NCI-H2171 (cell line): ENCODE data around the gene SLC2A6.
A peak's percentile ranks its signal among the peaks of the same experiment; 100 is the strongest.

Source experiments
- DNase-seq: peaks from one replicate; lab custom pipeline; 2025; lab: John Stamatoyannopoulos, UW

SLC2A6 gene

DNA sequence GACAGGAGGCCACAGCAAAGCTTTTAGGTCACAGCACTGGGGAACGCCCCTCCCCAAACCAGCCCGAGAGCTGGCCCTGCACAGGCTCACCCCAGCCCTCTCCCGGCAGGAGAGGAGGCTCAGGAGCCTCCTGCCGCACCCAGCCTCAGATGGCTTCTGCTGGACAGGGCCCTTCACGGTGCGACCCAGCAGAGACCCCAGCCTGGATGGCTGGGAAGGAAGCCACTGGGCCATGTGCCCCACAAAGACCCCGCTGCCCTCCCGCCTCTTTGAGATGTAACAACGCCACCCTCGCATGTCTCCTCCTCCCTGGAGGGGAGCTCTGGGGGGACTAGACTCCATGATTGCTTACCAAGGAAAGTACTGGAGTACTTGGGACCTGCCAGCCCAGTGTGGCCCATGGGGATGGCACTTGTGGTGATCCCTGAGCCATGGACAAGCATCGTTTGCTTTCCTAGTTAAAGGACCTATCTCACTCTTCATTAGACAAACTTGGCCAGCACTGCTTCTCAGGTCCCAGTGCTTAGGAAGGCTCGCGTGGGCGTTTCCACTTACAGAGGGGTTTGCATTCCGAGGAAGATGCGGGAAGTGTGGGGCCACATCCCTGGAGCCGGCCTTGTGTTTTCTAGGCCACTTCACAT, 36.8 kb upstream of the SLC2A6 start:
- no peak for DNase-seq

DNA sequence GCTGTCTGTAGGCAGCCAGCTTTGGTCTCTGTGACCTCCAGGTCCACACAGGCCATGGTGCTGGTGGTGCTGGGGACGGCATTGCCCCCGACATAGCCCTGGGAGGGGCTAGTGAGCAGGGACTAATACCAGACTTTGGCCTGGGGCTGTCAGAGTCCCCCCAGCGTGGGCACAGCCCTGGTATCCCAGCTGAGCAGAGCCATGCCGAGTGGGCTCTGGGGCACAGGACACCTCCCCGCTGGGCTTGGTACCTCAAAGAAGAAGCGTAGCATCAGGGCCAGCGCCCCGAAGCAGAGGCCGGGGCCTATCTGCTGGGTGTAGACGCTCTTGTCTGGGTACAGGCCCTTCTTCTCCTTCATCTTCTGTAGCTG, 36.3 kb upstream of the SLC2A6 start:
- DNase-seq, result no peak

DNA sequence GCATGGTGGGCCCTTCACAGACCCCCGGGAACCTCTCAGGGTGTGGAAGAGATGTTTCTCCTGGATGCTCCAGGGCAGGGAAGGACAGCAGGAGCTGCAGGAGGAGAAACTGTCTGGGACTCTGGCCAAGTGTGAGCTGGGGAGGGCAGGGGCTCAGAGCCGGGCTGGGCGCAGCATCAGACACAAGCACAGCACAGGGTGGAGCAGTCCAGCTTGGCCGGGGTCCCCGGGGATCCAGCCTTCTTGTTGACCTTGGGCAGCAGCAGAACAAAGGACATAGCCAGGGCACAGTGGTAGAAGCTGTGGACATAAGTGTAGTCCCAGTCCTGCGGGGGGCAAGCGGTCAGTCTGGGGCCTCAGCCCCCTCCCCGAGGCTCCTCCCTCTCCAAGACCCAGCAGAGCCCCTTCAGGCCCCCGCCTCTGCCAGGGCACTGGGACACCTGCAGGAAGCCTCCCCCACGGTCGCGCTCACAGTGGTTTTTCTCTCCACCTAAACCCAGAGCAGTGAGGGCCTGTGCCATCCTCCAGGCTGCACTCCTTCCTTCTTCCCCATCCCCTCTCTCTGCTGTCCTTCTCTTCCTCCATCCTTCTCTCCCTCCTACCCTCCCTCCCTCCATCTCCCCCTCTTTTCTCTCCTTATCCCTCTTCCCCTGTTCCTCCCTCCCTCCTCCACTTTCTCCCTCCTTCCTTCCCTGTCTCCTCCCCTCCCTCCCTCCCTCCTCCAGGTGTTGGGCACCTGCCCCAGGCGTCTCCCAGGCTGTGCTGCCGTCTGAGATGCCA, 35.8 kb upstream of the SLC2A6 start:
- DNase-seq, result peak; percentile 61

DNA sequence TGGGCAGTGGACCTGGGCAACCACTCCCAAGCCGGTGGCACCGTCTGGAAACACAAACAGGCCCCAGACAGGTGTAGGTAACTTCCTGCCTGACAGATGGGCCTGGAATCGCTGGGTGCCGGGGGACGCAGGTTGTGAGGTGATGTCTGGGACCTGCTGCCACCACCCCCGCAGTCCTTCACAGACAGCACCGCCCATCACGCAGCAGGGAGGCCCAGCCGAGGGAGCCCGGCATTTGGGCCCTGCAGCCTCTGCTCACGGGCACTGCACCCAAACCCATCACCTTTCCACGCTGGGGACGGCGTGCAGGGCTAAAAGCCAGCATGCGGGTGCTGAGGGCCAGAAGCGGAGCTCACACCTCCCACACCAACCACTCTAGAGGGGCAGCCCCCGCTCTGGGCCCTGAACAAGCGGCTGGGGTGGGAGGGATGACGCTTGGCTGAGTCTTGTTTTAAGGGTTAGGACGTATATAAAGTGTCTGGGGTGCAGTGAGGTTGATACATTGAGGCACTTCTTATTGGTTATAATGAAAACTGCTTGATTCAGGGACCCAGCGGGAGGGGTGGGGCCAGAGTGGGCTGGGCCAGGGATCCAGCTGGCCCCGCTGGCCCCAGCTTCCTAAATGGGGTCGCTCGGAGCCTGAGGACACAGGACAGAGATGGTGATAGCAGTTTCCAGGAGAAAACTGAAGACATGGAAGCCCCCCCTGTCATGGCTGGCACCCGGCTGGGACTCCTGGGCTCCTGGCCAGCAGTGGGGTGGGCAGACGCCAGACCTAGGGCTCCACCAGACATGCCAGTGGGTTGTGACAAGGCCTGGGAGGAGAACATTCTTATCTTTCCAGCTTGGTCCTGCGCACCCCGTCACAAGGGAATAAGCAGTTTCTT, 34.6 kb upstream of the SLC2A6 start:
- DNase-seq, result peak; percentile 76

DNA sequence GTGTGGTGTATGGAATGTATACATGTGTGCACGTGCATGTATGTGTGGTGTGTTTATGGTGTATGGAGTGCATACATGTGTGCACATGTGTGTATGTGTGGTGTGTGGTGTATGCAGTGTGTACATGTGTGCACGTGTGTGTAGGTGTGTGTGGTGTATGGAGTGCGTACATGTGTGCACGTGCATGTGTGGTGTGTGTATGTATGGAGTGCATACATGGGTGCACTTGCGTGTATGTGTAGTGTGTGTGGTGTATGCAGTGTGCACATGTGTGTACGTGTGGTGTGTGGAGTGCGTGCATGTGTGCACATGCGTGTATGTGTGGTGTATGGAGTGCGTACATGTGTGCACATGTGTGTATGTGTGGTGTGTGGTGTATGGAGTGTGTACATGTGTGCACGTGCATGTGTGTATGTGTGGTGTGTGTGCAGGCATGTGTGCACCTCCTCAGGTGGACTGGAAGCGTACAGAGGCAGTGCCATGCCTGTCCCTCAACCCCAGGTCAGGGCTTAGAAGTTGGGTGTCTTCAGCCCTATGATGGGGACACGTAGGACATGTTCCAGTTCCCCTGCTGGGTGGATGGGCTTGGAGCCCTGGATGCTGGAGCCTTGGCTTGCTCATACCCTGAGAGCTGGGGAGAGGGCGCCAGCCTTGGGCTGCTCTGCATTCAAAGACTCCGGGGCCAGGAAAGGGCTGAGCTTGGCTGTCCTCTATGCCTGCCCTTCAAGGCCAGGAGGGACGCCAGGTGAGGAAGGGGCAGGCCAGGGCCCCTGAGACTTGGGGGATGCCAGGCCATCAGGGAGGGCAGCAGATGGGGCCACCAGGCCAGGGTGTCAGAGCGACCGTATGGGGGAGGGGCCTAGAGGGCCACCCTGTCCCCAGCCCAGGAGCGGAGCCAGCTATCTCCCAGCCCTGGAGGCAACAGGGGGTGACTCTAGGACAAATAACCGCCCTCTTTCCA, 33.6 kb upstream of the SLC2A6 start:
- DNase-seq, result no peak

DNA sequence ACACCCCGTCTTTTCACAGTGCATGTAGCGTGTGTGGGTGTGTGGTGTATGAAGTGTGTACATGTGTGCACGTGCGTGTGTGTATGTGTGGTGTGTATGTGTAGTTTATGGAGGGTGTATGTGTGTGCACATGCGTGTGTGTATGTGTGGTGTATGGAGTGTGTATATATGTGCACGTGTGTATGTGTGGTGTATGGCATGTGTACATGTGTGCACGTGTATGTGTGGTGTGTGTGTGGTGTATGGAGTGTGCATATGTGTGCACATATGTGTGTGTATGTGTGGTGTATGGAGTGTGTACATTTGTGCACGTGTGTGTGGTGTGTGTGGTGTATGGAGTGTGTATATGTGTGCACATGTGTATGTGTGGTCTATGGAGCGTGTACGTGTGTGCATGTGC, 32.7 kb upstream of the SLC2A6 start:
- DNase-seq, result no peak

DNA sequence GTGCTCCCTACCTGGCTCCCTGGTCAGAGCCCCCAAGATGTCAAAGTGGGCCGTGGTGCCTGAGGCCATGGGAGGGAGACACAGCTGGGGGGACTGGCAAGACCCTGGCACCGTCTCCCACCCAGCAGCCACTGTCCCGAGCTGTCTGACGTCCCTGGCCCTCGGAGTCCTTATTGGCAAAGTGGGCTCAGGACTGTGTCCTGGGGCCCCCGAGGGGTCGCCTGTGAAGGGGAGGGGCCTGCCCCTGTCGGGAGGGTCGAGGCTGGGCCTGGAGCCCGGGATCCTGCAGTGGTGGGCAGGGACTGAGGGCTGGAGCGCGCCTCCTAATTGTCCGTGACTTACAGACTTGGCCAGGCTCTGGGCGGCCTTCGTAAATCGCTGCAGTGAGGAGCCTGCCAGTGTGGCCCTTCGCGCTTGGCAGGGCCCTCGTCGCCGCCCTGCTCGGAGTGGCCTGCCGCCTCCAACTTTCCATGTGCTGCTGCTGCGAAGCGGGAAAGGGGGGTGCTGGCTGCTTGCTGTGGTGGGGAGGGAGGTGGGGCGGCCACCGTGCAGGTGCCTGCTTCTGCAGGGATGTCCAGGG, 32.1 kb upstream of the SLC2A6 start:
- DNase-seq, result no peak

DNA sequence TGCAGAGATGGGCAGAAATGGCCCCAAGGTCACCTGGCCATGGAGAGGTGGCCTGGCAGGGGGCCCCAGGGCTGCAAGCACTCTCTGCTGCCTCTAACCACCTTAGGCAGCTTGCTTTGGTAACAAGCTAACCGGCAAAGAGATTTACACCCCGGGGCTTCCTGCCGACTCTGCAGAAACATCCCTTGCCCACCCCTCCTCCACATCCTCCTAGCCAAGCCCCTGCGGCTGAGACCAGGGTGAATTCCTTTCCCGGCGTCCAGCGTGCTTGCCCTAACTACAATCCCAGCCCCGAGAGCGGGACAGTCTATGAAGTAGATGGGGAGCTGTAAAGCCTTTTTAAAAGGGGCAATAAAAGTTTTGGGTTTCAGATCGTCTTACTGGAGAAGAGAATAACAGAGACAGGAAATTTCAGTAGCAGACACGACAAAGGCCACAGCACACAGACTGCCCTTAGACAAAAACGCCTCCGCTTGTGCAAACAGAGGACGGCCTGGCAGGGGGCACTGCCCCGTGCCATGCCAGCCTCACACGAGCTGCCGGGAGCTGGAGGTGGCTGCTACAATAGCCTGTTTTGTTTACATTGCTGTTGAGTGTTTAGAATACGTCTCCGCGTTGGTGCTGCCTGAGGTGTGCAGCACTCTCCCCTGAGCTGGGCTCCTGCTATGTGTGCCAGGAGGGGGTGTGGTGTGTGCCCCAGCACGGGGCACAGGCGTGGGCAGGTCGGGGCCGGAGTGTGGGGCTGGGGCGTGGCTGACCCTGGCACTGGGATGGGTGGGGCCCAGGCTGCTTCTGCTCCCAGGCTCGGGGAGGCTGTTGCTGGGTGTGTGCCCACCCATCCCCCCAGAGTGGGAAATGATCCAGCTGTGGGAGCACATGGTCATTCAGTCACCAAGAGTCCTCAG, 30.5 kb upstream of the SLC2A6 start:
- DNase-seq, result no peak

DNA sequence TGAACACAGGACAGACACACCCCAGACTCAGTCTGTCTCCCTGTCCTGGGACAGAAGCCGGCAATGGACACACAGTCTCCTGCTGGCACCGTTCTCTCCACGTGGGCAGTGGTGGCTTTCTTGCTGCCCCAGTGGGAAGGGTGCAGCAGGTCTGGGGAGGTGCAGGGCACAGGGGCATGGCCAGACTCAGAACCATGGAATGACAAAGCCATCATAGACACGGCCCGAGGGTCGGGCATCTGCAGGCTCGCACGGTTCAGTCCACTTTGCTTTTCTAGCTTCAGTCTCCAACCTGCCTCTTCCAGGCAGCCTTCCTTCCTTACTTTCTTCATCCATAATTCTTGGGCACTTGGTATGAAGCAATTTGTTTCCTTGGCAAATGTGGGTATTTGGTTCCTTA, 29.1 kb upstream of the SLC2A6 start:
- DNase-seq, result no peak

DNA sequence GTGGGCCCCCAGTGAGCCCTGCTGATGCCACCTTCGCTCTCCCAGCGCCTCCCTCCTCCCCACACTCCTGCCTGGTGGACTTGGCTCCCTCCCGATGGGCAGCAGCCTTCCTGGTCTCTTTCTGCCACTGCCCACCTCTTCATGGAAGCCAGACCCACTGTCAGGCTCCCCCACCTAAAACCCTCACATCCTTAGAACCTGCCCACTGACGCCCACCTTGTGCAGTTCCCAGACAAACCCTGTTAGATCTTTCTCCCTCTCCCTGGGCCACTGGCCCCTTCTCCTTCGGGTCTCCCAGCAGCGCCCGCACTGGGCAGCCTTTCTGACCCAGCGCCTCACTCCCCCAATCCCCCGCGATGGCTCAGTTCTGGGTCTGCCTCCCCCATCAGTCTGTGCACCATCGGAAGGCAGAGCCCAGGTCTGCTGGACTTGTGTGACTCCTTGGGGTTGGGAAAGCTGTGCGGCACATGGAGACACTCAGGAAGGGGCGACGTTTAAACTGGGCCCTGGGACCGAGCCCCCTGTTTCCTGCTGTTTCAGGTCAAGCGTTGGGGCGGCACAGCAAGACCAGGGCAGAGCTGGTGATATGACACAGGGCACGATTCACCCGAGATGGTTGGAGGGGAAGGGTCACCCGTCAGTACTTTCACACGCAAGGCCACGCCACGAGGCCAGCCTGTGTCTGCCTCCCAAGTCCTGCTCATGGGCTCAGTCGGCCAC, 28.5 kb upstream of the SLC2A6 start:
- DNase-seq, result no peak

DNA sequence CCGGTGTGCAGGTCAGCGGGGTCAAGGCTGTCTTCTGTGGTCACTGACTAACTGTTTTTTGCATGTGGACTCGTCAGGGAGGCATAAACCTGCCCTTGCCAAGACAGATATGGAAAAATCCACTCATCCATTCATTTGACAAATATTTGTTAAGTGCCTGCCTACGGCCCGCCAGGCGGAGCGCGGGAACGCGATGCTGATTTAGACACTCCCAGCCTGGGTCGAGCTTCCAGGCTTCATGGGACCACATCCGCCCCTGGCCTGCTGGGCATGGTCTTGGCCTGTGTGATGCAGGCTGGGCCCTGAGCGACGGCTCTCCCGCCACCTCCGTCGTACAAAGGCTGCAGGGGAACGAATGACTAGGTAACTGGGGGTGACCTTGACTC, 27.7 kb upstream of the SLC2A6 start:
- no peak for DNase-seq

DNA sequence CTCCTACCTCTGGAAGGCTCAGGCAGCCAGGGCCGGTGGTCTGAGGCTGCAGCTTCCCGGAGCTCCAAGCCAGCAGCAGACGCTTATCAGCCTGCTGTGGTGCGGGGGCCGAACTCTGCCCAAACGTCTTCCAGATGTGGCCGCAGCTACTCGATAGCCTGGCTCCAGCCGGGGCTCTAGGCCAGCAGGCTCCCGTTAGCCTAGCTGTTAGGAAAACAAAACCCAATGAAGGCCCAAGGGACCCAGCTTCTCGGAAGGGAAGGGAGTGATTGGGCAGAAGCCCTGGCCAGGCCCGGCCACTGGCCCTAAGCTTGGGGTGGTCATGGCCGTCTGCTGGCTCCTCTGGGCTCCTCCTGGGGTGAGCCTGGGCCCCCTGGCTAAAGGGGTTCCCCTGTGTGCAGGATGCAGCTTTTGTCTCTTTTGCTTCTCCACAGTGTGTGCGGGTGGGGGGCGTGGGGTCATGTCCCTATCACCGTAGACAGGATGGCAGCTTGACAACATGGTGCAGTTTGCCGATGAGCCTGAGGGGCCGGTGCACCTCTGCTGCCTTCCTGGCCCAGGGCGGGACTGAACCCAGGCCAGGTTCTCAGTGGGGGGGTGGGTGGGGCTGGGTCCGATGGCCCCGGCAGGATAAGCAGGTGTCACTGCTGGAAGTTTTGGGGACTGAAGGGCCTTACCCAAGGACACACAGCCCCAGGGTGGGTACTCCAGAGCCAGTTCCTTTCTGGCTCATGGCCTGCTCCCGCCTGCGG, 27.2 kb upstream of the SLC2A6 start:
- DNase-seq, result no peak

DNA sequence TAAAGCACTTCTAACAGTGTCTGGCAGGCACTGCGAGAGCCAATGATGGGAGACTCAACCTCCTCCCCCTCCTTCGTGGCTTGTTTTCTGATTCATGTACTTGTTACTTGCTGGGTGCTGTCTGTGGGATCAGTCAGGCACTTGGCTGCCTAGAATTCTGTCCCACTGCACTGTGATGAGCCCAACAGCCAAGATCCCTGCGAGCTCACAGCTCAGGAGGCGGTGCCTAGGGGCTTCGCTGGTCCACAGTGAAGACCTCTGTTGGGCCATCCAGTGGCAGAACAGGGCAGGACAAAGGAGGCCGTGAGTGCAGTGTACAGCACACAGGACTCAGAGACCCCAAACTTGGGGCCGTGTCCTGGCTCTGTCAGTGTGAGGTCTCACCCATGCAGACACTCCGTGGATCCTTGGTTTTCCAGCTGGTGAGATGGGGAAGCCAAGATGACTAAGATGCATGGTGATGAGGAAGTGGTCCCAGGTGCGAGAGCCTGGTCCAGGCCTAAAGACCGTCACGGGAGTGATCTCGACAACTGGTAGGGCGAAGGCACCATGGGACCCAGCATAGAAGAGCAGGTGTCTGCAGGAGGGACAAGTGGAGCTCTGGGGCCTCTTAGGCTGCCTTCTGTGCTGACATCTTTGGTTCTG, 26.4 kb upstream of the SLC2A6 start:
- DNase-seq, result no peak

DNA sequence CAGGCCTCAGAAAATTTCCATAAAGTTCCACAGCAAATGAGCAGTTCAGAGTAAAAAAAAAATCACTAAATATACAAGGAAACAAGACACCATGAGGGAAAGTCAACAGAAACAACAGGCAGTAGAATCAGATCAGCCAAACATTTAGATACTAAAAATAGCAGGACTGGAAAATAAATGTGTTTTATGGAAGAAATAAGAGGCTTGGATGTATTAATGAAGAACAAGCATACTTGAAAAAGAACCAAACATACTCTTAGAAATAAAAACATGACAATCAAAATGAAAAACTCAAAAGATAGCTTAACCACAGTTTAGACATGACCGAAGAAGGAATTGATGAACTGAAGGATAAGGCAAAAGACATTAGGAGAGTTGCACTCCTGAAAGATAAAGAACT, 23.2 kb upstream of the SLC2A6 start:
- no peak for DNase-seq

DNA sequence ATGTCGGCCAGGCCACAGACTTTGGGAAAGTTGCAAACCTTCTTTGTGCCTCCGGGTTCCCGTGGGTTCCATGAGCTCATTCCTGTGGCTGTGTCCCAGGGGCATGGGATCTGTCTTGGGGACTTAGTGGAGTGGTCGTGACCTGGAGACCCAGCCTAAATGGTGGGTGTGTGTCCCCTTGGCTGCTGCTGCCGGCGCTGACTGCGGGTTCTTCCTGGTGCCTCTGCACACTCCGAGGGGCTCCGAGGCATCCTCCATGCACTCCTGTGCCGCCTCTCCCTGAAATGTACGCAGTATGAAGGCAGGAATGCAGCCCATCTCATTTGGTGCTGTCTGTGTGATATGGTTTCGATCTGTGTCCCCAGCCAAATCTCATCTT, 21.0 kb upstream of the SLC2A6 start:
- DNase-seq, result no peak

DNA sequence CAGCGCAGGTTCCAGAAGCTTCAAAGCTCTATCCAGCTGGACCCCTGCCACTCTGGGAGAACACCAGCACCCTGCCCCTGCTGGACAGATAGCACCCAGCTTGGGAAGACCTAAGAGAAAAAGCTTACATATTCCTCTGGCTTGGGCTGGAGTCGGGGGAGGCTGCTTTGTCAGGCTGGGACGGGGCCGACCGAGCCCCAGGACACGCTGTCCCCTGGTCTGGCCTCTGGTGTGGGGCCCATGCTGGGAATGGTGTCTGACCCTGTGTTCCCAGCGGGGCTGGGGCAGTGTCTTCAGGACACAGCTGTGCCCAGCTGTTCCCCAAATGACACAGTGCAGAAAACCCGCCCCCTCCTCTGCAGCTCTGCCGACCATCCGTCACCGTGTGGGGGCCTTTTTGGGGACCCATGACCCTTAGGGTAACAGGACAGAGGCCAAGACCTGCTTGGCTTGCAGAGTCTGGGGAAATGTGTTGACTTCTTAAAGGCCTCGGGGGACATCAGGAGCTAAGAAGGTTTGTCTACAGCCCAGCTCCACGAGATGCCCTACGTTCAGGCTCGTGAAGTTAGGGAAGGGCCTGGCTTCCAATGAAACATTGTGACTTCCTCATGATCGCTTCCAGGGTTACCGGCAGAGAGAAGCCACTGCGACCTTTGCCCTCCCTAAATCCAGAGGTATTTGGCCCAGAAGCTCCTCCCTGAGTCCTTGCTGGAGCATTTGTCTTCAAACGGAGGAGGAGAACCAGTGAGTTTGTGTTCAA, 20.4 kb upstream of the SLC2A6 start:
- no peak for DNase-seq
